Fibroblast of skin of right quadriceps (primary cell): ENCODE results near the gene CYP2A6.

ENCODE experiments used
- DNase-seq: peaks from one replicate; pipeline ENCODE4 v3.0.0-alpha.2; 2013

Gene CYP2A6

DNA sequence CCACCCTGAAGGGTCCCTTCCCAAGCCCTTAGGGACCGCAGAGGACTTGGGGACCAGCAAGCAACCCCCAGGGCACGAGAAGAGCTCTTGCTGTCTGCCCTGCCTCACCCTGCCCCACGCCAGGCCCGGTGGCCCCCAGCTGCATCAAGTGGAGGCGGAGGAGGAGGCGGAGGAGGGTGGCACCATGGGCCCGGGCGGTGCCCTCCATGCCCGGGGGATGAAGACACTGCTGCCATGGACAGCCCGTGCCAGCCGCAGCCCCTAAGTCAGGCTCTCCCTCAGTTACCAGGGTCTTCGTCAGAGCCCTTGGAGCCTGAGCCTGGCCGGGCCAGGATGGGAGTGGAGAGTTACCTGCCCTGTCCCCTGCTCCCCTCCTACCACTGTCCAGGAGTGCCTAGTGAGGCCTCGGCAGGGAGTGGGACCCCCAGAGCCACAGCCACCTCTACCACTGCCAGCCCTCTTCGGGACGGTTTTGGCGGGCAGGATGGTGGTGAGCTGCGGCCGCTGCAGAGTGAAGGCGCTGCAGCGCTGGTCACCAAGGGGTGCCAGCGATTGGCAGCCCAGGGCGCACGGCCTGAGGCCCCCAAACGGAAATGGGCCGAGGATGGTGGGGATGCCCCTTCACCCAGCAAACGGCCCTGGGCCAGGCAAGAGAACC, 49.8 kb downstream of the CYP2A6 start:
- DNase-seq: no peak

DNA sequence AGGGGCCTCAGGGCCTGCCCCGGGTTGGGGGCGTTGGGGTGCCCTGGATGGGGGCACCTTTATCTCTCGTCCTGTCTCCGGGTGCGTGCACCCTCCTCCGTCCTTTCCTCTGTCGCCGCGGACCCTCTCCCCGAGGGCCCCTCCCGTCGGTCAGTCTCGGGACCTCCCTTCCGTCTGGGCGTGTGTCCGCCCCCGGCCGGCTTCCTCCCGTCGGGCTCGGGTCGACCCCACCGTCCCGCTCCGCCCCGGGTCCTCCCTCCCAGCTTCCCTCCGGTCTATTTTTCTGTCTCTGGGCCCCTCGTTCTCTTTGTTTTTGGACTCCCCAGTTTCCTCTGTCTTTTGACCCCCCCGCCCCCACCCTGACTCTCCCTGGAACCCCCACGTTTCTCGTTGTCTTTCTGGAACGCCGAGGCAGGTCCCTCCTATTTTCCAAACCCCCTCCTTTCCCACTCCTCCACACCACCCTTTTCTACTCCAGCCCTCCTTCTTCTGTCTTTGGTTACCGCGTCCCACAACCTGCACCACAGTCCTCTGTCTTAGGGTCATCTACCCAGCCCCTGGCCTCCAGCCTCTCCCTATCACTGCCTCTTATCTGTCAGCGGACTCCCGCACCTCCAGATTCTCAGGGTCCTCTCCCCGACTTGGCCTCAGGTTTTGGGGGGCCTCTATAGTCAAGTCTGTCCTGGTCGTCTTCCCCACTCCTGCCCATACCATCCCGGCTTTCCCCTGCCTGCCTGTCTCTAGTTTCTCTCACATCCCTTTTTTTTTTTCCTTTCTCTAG, 50.5 kb downstream of the CYP2A6 start:
- DNase-seq: no peak

DNA sequence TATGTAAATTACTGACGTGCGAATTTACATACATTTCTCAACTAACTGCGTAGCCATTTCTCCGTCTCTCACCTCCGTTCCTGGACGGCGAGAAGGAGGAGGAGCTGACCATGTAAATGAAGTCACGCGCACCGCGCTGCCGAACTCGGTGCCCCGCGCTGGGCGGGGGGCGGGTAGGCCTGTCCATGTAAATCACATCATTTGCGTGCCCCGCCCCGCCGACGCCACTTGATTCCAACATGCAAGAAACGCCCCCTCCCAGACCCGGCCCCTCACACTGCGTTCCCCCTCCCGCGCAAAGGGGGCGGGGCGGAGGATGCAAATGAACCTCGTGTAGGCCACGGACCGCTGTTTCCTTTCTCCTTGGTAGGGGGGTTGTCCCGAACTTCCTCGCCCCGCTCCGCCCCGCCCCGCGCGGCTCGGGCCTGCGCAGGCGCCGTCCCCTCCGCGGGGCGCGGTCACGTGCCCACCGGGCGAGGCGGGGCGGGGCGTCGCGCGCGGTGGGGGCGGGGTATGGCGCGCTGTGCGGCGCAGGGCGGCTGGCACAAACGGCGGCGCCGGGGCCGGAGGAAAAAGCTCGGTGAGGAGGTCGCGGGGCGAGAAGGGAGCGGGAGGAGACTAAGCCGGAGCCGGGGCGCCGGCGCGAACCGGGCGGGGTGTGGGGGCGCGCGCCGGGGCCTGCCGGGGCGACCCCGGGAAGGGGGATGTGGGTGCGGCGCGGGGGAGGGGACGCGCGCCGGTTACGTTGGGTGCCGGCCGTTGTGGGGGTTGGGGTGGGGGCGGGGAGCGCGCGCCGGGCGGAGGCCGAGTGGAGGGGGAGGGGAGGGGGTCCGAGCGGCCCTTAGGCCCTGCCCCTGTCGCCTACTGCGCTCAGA, 51.3 kb downstream of the CYP2A6 start, which contains the start of gene EGLN2:
EGLN2 (plus strand) TSS at position 509 of the 875 bp plus-strand sequence. CDS start 1,382 bp downstream, outside the sequence.
- peak; percentile 100 for DNase-seq

- DNase-seq: peak; percentile 44
These were observed 52.1 kb downstream of the CYP2A6 start for GRCh38 chr19:40797963-40798682.

DNA sequence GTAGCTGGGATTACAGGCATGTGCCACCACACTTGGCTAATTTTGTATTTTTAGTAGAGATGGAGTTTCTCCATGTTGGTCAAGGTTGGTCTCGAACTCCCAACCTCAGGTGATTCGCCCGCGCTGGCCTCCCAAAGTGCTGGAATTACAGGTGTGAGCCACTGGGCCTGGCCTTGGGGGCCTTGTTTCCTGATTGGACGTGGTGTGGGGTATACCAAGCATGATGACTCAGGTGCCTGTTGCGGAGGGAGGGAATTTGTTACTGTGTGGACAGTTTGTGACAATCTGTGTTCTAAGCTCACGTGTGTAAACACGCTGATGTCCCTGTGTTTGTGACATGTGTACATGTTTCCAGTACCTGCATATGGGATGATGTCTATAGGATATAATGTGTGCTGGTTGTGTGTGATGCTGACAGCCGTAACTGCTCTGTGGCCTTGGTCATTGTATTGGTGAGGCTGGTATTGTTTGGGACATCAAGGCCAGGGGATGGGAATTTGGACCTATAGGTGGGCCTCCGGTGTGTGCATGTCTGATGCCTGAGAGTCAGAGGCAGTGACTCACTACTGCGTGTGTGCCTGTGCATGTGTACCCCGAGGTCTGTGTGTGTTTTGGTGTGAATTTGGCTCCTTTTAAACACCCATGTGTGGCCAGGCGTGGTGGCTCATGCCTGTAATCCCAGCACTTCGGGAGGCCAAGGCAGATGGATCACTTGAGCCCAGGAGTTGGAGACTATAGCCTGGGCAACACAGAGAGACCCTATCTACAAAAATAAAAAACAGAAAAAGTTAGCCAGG, 52.9 kb downstream of the CYP2A6 start:
- no peak for DNase-seq
